ENCODE data around the gene ABCB10. TPM values are rescaled to one million over a fixed set of nuclear protein-coding genes. Genes with fewer than 3 reads are reported as not detected.
A peak's percentile ranks its signal among the peaks of the same experiment; 100 is the strongest.
"Not testable (repeated sequence)": the region's sequence is repeated elsewhere in the genome, so short reads cannot be mapped to it uniquely, and the experiment has no call there.

The ABCB10 gene
- total RNA-seq, 1 donor from 2014 or later = 36.8 TPM

DNA sequence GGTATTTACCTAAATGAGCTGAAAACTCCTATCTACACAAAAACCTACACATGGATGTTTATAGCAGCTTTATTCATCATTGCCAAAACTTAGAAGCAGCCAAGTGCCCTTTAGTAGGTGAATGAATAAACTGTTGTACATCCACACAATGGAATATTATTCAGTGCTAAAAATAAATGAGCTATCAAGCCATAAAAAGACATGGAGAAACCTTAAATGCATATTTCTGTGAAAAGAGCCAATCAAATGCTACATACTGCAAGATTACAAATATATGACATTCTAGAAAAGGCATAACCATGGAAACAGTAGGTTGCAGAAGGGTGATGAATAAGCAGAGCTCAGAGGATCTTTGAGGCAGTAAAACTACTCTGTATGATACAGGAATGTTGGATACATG lies 23.3 kb downstream of the ABCB10 start:
- DNase-seq = no peak

DNA sequence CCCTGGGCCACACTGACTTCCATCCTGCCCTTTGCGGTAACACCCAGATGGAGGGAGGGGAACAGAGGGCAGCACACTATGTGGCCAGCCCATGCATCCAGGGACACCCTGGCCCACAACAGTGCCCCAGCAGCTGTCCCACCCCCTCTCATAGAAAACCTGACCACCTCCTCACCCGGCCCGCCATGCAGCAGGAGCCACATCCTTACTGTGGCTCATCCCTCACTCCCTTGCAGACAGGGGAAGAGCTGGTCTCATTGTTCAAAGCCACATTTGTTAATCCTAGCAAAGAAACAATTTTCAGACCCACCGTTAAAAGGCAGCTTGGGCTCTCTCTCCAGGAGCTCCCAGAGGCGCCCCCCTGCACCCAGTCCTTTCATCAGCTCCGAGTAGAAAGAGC lies 27.2 kb downstream of the ABCB10 start:
- no peak for DNase-seq

- DNase-seq = no peak
Measured at GRCh38 chr1:229529639-229530038, 28.9 kb downstream of the ABCB10 start.

DNA sequence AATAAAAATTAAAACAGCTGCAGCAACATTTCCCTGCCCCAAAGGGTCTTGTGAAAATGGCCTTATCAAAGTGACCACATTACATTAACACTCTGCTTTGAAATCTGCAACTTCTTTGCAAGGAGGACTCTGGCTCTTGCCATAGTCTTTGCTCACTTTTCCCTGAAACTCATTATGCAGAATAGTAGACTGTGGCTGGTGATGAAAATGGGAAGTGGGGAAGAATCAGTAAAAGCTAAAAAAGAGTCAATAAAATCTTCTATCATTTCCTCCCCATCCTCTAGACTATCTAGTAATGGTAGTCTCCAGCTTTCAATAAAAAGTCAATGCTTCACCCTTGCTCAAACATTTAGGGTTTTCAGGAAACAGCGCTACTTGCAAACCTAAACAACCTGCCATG lies 31.8 kb downstream of the ABCB10 start:
- no peak for DNase-seq

DNA sequence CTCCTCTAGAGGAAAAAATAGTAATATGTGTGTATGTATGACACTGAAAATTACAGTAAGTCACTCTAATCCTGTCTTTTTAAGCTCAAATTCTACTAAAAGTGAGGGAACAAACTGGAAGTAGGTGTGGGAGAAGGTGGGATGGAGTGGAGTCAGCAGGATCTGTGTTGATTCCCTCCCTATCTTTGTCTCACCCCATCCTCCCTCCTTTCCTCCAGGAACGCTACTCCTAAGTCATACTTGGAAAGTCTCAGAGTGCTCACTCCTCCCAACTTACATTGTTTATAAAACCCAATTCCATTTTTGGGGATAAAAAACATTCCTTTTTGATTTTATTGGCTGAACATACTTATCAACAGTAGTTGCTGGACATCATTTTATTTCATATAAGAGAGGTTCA lies 35.5 kb downstream of the ABCB10 start:
- no peak for DNase-seq

- peak; percentile 84 for DNase-seq
Measured at GRCh38 chr1:229514578-229515275, 43.8 kb downstream of the ABCB10 start.

DNA sequence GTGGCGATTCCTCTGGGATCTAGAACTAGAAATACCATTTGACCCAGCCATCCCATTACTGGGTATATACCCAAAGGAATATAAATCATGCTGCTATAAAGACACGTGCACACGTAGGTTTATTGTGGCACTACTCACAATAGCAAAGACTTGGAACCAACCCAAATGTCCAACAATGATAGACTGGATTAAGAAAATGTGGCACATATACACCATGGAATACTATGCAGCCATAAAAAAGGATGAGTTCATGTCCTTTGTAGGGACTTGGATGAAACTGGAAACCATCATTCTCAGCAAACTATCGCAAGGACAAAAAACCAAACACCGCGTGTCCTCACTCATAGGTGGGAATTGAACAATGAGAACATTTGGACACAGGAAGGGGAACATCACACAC lies 46.9 kb downstream of the ABCB10 start:
- not testable (repeated sequence) for DNase-seq

DNA sequence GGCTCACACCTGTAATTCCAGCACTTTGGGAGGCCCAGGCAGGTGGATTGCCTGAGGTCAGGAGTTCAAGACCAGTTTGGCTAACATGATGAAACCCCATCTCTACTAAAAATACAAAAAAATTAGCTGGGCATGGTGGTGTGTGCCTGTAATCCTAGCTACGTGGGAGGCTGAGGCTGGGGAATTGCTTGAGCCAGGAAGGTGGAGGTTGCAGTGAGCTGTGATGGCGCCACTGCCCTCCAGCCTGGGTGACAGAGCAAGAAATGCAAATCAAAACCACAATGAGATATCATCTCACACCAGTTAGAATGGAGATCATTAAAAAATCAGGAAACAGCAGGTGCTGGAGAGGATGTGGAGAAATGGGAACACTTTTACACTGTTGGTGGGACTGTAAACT lies 47.3 kb downstream of the ABCB10 start:
- DNase-seq = not testable (repeated sequence)

DNA sequence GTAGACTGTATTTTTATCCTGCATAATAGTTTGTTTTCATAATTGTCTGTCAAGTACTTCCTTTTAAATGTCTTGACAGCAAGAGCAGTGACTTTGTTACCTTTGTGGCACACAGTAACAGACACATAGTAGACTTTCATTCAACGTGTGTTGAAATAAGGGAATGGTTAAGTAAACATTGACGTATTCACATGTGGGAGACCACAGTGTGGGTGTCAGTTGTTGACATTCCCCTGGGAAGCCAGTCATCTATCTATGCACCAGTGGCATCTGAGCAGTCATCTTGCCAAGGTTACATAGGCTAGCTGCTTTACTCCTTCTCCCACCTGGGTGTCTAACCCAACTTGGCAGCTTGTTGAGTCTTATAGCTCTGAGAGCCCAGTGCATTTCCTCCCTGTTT lies 48.9 kb downstream of the ABCB10 start:
- no peak for DNase-seq

- peak; percentile 6 for DNase-seq
Measured at GRCh38 chr1:229508823-229509337, 49.6 kb downstream of the ABCB10 start.

DNA sequence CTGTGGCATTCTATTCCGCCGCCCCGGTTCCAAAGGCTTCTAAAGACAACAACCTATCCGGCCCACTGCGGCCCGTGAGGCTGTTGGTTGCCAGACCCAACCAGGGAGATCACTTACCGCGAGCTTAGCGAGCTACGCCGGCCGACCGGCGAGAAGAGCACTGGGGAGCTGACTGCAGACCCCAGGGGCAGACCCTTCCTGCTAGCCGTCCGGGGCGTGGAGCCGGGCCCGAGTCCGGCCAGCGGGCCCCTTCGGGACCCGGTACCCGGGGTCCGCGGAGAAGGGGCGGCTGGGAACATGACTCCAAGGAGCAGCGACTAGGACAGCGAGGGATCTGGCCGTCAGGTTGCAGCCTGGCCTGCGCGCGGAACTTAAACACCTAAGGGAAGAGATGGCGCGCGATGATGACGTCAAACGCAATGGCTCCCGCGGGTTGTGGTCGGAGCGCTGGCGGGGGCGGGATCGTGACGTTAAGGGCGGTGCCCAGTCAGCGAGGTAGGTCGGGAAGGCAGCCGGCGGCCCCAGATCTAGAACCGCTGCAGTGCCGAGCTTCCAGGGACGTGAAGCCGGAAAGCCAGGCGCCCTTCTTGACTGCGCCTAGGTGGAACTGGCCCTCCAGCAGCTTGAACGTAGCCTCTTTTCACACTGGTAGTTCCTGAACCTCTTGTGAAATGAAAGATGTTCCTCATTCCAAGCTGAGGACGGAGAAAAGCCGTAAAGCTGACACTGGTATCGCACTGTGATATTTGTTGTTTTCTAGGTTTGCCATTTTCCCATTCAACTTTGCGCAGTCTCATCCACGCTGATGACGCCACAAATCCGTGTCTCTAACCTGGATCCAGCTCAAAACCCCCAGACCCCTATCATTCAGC lies 50.3 kb downstream of the ABCB10 start, which contains the start of gene NUP133:
TSS of gene NUP133 (minus strand) at position 391 of the 872 bp plus-strand sequence. CDS start at position 299, 92 bp downstream.
- DNase-seq = peak; percentile 100

DNA sequence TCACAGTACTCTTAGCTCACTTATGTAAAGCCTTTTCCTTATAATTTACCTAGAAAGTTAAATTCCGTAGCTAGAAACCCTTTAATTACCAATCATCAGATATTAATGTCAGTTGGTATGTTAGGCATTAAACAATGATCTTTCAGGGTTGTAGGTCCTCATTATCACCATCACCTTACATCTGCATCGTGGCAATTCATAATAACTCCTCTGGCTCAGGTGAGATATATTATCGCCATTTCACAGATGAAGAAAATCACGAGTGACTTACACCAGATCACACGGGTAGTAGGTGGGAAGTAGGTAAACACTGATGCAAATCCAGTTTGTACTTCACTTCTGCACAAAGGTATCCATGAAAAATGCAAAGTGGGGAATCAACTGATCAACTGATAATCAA lies 51.0 kb downstream of the ABCB10 start:
- no peak for DNase-seq

DNA sequence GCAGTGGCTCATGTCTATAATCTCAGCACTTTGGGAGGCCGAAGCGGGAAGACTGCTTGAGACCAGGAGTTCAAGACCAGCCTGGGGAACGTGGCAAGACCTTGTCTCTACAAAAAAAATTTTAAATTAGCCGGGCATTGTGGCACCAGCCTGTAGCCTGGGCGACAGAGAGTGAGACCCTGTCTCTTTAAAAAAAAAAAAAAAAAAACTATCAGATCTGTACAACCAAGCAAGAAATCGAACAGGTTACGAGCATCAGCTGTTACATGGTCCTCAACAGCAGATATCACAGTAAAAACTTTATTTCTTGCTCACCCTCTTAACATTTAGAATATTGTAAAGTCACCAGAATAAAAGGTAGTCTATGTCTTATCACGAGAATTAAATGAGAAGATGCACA lies 51.9 kb downstream of the ABCB10 start:
- no peak for DNase-seq

GRCh38 chr1:229495782-229496181 lies 62.7 kb downstream of the ABCB10 start:
- no peak for DNase-seq

GRCh38 chr1:229487181-229487580 lies 71.3 kb downstream of the ABCB10 start:
- no peak for DNase-seq

DNA sequence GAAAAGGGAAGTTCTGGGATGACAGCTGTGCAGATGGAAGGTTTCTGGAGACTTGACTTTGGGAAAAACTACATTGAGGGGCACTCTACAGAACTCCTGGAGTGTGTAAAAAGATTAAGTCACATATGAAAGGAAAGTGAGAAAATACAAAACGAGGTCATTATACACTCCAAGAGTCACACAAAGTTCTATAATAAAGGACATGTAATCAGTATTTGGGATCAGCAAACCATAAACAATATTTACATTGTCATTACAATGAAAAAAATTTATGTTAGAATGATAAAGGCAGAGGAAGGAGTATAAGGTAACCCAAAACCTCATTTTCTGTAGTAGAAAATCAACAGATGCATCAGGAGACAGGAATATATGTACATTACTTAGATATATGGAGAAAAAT lies 73.2 kb downstream of the ABCB10 start:
- DNase-seq = no peak

DNA sequence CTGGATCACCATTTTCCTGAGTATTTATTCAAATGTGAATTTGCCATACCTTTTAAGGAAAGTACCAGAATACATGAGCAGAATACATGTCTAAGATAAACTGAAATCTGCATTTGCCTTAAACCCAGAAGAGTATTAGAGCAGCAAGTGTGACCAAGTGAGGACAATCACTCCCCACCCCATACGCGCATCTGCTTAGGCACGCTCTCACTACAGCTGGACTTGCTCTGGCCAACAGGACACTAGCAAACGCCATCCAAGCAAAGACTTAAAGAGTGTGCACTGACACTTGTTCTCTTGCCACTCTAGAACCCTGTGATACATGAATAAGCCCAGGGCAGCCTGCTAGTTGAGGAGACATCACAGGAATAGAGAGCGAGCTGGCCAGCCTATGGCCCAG lies 76.0 kb downstream of the ABCB10 start:
- DNase-seq = no peak

DNA sequence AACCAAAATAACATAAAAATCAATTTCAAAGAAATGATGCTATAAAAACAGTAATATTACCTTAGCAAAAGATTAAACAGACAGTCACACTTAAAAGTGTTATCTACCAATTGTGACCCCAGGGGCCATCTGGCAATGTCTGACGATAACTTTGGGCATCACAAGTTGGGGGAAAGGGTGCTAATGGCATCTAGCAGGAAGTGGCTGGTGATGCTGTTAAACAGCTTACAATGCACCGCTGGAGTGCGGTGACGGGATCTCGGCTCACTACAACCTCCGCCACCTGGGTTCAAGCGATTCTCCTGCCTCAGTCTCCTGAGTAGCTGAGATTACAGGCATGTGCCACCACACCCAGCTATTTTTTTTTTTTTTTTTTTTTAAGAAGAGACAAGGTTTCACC lies 78.0 kb downstream of the ABCB10 start:
- no peak for DNase-seq

DNA sequence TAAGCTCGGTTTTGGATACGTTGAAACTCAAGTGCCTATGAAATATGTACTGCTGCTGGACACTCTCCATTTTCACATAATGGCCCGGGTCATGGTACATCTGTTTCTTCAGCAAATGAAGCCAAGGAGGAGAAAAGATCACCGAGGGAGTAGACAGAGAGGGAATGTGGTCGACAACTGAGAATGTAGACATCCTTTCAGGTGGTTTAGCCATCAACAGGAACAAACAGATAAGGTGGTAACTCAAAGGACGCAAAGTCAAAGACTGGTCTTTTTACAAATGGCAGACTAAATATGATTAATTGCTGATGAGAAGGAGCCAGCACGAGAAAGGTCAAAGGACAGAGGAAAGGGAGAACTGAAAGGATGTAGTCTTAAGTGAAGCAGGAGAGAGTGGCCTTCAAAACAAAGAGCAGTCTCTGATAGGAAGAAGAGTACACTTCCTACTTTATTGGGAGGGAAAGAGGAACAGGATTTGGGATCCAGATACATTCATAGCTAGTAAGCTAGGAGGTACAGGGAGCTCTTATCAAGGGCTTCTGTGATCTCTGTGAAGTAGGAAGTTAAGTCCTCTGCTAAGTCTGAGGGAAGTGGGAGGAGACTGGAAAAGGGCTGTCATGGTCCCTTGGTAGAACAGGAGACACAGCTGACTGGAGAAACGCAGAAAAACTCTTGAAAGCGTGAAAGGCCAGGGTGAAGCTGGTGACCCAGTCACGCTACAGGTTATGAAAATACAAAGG lies 78.7 kb downstream of the ABCB10 start:
- peak; percentile 12 for DNase-seq

DNA sequence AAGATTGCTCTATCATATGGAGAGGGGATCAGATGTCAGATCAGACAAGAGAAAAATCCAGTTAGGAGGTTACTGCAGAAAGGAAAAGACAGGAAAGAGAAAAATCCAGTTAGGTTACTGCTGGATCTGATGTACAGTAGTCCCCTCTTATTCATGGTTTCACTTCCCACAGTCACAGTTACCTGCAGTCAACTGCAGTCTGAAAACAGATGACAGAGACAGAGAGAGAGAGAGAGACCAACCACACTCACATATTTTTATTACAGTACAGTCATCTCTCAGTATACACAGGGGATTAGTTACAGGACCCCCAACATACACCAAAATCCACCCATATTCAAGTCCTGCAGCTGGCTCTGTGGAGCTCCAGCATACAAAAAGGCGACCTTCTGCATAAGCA lies 79.7 kb downstream of the ABCB10 start:
- DNase-seq = no peak

DNA sequence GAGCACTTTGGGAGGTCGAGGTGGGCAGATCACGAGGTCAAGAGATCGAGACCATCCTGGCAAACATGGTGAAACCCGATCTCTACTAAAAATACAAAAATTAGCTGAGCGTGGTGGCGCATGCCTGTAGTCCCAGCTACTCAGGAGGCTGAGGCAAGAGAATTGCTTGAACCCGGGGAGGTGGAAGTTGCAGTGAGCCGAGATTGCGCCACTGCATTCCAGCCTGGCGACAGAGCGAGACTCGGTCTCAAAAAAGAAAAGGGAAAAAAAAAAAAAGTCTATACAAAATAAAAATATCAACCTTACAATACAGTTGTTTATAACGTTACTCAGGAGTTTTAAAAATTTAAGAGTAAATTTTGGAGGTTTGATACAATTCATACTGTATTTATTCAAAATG lies 82.6 kb downstream of the ABCB10 start:
- DNase-seq = not testable (repeated sequence)

- DNase-seq = no peak
Measured at GRCh38 chr1:229474509-229474908, 84.0 kb downstream of the ABCB10 start.

DNA sequence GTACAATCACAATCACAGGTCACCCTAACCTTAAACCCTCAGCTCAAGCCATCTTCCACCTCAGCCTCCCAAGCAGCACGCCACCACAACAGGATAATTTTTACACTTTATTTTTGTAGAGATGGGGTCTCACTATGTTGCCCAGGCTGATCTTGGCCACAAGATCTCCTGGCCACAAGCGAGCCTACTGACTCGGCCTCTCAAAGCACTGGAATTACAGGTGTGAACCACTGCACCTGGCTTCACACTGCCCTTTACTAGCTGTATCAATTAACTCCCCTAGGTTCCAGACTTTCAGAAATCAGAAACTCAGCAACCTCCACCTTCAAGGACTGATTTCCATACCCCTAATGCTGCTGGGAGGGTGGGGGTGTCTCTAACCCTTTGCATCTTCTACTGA lies 87.3 kb downstream of the ABCB10 start:
- no peak for DNase-seq
